Smooth muscle cell (in vitro differentiated cells): ENCODE results near the gene FAM184B. TPM values are rescaled to one million over a fixed set of nuclear protein-coding genes. Genes with fewer than 3 reads are reported as not detected.

Experiments used
- DNase-seq: peaks from one replicate; lab custom pipeline; 2025; ENCODE audit not compliant: unreplicated experiment; lab: John Stamatoyannopoulos, UW
- H2AFZ ChIP-seq: fragments of 200-600 bp; sonication (generic); 2 replicates; pipeline ENCODE4 v1.6.0; 2016; ENCODE audit warnings: antibody characterized with exemption, low read depth, mild to moderate bottlenecking
- H3F3A ChIP-seq: fragments of 200-600 bp; sonication (generic); 2 replicates; pipeline ENCODE4 v1.6.0; 2017; ENCODE audit warnings: antibody characterized with exemption, low read depth
- H3K27ac ChIP-seq: fragments of 200-600 bp; sonication (generic); 2 replicates; pipeline ENCODE4 v1.5.1; 2016; ENCODE audit warnings: low read depth, mild to moderate bottlenecking
- H3K27me3 ChIP-seq: fragments of 200-600 bp; sonication (generic); 2 replicates; pipeline ENCODE4 v1.6.1; 2016; ENCODE audit warnings: low read depth, mild to moderate bottlenecking
- H3K36me3 ChIP-seq: fragments of 200-600 bp; sonication (generic); 2 replicates; pipeline ENCODE4 v1.5.1; 2016; ENCODE audit warnings: low read depth
- H3K4me1 ChIP-seq: fragments of 200-600 bp; sonication (generic); 2 replicates; pipeline ENCODE4 v1.5.1; 2016; ENCODE audit warnings: low read depth
- H3K4me2 ChIP-seq: fragments of 200-600 bp; sonication (generic); 2 replicates; pipeline ENCODE4 v1.6.0; 2016; ENCODE audit warnings: mild to moderate bottlenecking
- H3K4me3 ChIP-seq: fragments of 200-600 bp; sonication (generic); 2 replicates; pipeline ENCODE4 v1.5.1; 2016; ENCODE audit warnings: mild to moderate bottlenecking
- H3K79me2 ChIP-seq: fragments of 200-600 bp; sonication (generic); 2 replicates; pipeline ENCODE4 v1.6.0; 2016; ENCODE audit warnings: low read depth, mild to moderate bottlenecking
- H3K9ac ChIP-seq: fragments of 200-600 bp; sonication (generic); 2 replicates; pipeline ENCODE4 v1.6.0; 2016; ENCODE audit warnings: low read depth
- H3K9me3 ChIP-seq: fragments of 200-600 bp; sonication (generic); replicated peaks from 2 replicates; pipeline ENCODE4 v1.5.1; 2016; ENCODE audit warnings: low read depth
- H4K20me1 ChIP-seq: fragments of 200-600 bp; sonication (generic); 2 replicates; pipeline ENCODE4 v1.6.0; 2016; ENCODE audit warnings: low read depth
- WGBS: methylation state at CpG from one replicate; pipeline ENCODE4 v1.1.7; 2016; ENCODE audit warnings: low lambda C conversion rate; 5-methylcytosine and 5-hydroxymethylcytosine counted together
- polyA plus RNA-seq: library from polyadenylated mRNA; unstranded; fragments of >200 nt; fragmentation: Nextera tagmentation; extraction: Ambion mirVana; gene quantifications from 2 replicates; pipeline ENCODE4 v1.2.1, GENCODE V29; 2016
- total RNA-seq: library from RNA; depleted of rRNA; stranded (reverse); fragments of >200 nt; gene quantifications from 2 replicates; pipeline ENCODE4 v1.2.3, GENCODE V29; 2014
- TF ChIP-seq, protein P1 (sequence below): fragments of 200-600 bp; sonication (generic); IDR thresholded peaks from 2 replicates; pipeline ENCODE4 v1.5.1; 2017; ENCODE audit warnings: borderline replicate concordance, mild to moderate bottlenecking, antibody characterized with exemption; ENCODE audit not compliant: insufficient read depth, poor library complexity, severe bottlenecking

FAM184B gene
- total and polyA plus RNA-seq, 2 experiments from 2014 or later, result not detected

DNA sequence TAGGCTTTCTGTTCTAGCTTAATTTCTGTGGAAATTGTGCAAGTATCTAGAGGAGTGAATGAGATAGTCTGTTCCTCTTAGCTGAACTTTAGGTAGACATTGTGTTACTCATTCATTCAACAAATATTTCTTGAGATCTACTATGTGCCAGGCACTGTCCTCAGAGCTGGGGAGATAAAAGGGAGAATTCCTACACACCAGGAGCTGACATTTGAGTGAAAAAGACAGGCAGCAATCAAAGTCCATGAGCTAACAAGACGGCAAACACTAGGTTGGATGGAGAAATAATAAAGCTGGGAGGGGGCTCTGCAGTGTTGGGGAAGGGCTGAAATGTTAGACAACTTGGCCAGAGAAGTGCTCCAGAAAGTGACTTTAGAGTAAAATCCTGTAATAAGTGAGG is 86.9 kb downstream of the FAM184B start:
- no peak for DNase-seq
- 0% methylated on average over 1 of the region's 1 CpG for WGBS
- Histone ChIP-seq H3F3A (no peaks in the 10 kb centered on the region), H3K4me2 (no peak overlapping the region), H3K27ac (no peak overlapping the region), H3K4me1 (no peaks in the 10 kb centered on the region), H3K27me3 (no peaks in the 10 kb centered on the region), H4K20me1 (no peaks in the 10 kb centered on the region), H3K36me3 (no peaks in the 10 kb centered on the region), H3K4me3 (no peak overlapping the region), H2AFZ (no peak overlapping the region), H3K9me3 (no peaks in the 10 kb centered on the region), H3K79me2 (no peaks in the 10 kb centered on the region), H3K9ac (no peak overlapping the region)
- TF ChIP-seq, protein P1, sequence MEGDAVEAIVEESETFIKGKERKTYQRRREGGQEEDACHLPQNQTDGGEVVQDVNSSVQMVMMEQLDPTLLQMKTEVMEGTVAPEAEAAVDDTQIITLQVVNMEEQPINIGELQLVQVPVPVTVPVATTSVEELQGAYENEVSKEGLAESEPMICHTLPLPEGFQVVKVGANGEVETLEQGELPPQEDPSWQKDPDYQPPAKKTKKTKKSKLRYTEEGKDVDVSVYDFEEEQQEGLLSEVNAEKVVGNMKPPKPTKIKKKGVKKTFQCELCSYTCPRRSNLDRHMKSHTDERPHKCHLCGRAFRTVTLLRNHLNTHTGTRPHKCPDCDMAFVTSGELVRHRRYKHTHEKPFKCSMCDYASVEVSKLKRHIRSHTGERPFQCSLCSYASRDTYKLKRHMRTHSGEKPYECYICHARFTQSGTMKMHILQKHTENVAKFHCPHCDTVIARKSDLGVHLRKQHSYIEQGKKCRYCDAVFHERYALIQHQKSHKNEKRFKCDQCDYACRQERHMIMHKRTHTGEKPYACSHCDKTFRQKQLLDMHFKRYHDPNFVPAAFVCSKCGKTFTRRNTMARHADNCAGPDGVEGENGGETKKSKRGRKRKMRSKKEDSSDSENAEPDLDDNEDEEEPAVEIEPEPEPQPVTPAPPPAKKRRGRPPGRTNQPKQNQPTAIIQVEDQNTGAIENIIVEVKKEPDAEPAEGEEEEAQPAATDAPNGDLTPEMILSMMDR, result no peak

DNA sequence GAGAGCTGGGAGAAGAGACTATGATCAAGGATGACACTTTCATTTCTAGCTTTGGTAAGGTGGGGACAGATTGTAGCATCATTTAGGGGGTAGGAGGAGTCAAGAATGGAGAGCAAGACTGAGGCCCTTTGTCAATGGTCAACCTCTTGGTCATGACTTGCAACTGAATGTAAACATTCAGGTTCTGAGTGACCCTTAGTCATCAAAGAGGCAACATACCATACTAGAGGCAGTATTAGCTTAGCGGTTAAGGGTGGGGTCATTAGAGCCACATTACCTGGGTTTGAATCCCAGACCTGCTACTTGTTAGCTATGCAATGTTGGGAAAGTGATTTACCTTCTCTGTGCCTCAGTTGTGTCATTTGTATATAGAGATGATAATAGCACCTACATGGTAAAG is 90.5 kb downstream of the FAM184B start:
- H3F3A ChIP-seq, result no peaks in the 10 kb centered on the region
- TF ChIP-seq, protein P1, result no peak
- H3K4me3 ChIP-seq, result no peak overlapping the region
- H2AFZ ChIP-seq, result no peak overlapping the region
- H3K79me2 ChIP-seq, result no peaks in the 10 kb centered on the region
- H3K9me3 ChIP-seq, result no peaks in the 10 kb centered on the region
- H3K4me1 ChIP-seq, result peaks cover 4% of the 10 kb centered on the region
- no peak overlapping the region for H3K4me2 ChIP-seq
- H3K27me3 ChIP-seq, result no peaks in the 10 kb centered on the region
- no peak overlapping the region for H3K9ac ChIP-seq
- H3K27ac ChIP-seq, result no peak overlapping the region
- H4K20me1 ChIP-seq, result no peaks in the 10 kb centered on the region
- WGBS, result 88% methylated on average over 1 of the region's 1 CpG
- DNase-seq, result no peak
- no peaks in the 10 kb centered on the region for H3K36me3 ChIP-seq

DNA sequence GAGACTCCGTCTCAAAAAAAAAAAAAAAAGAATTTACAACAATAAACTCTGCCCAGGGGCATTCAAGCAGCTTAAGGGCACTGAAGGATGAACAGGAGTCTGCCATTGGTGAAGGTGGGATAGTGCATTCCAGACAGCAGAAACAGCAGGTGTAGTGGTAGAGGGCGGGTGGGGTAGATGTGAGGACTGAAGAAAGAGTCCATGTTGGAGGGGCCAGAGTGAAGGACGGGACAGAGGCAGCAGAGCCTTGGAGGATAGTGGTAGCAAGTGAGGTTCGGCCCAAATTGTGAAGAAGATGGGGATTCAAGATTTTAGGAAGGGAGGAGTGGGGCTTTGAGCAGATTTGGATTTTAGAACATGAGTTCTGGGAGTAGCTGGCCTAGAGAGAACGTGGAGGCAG is 91.3 kb downstream of the FAM184B start:
- Histone ChIP-seq H3K79me2 (no peaks in the 10 kb centered on the region), H3K9ac (no peak overlapping the region), H4K20me1 (no peaks in the 10 kb centered on the region), H3K4me1 (peaks cover 4% of the 10 kb centered on the region), H3K36me3 (no peaks in the 10 kb centered on the region), H3K27me3 (no peaks in the 10 kb centered on the region), H3K4me2 (no peak overlapping the region), H3K4me3 (no peak overlapping the region), H3F3A (no peaks in the 10 kb centered on the region), H3K27ac (no peak overlapping the region), H2AFZ (no peak overlapping the region), H3K9me3 (no peaks in the 10 kb centered on the region)
- WGBS, result 96% methylated on average over 5 of the region's 5 CpGs
- no peak for DNase-seq
- TF ChIP-seq, protein P1, result no peak

DNA sequence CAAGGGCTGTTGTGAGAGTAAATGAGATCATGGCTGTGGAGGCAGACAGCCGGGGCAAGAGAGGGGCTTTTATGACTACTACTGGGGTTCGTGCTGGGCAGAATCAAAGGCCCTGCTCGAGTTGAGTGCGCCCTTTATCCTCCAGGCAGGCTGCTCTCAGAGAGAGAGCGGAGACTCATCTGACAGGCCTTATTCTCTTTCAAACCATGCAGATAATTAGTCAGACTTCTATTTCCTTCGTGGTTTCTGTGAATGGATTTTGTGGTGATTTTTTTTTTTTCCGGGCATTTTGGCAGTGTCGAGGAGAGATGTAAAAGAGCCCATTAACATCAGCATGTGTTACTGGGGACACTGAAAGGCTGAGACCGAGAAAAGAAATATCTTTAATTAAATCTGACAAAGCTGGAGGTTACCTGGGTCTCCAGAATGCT is 93.4 kb downstream of the FAM184B start:
- no peak overlapping the region for H3K4me3 ChIP-seq

More for the DNA sequence above, 93.4 kb downstream of the FAM184B start:
- TF ChIP-seq, protein P1, result no peak
- H3K4me1 ChIP-seq, result peaks cover 4% of the 10 kb centered on the region
- no peaks in the 10 kb centered on the region for H3K79me2 ChIP-seq
- no peak for DNase-seq
- no peaks in the 10 kb centered on the region for H3K9me3 ChIP-seq
- H3K9ac ChIP-seq, result no peak overlapping the region
- H4K20me1 ChIP-seq, result no peaks in the 10 kb centered on the region
- H3K27ac ChIP-seq, result no peak overlapping the region
- WGBS, result 69% methylated on average over 9 of the region's 9 CpGs
- H3F3A ChIP-seq, result no peaks in the 10 kb centered on the region
- no peaks in the 10 kb centered on the region for H3K27me3 ChIP-seq
- H3K4me2 ChIP-seq, result no peak overlapping the region
- no peak overlapping the region for H2AFZ ChIP-seq
- H3K36me3 ChIP-seq, result no peaks in the 10 kb centered on the region
